Pons (tissue), 1 donor: Measurements from ENCODE around the gene AUTS2.

Experiments
- DNase-seq: peaks from one replicate; pipeline ENCODE4 v3.0.0-alpha.2; 2016; ENCODE audit warnings: low spot score

Gene AUTS2

DNA sequence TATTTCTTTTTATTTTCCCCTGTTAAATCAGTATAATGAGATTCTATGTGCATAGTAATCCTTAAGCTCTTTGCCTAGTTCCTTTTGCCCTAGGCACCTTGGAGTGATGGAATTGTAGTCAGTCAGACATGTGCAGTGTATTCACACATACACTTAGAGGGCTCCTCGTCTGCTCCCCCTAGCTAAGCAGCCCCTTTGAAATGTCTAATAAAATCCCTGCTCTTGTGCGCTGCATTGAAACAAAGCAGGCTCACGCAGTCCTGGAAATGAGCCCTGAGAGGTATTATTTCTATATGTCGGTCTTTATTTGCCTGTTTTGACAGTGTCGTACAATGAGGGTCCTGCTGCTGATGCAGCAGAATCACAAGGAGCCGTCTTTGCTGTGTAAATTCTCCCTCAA lies 258.7 kb downstream of the AUTS2 start:
- DNase-seq: no peak

DNA sequence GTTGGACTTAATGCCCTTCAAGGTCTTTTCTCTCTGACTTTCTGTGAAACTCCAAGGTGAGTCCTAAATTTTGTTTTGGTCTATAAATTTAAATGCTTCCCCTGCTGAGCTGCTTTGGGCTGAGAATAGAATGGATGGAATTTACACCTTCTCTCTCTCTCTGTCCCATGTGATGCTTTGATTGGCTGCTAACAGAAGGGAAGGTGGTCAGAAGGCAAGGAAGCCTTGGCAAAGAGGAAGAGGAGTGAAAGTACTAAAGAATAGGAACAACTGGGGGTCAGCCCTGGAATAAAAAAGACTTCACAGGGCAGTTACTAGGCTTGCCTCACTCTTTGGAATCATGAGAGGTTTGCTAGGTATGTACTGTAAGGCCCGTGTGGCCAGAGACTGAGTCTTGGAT lies 260.2 kb downstream of the AUTS2 start:
- no peak for DNase-seq

DNA sequence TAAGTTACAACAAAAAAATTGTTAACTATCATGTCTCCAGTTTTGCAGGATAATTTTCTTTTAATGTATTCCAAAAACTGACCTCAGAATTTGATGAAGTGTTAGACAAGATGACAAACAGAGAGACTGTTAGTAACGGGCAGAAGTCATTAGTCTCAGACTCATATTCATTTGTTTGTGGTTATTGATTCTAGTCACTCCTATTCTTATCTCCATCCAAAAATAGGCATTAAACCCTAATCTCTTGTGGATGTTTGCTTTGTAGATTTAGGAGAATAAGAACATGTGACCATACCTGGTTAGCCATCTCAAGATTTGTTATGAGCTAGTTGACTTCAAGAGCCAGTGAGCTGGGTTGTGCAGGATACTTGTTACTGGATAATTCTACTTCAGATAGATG lies 261.1 kb downstream of the AUTS2 start:
- DNase-seq: no peak

DNA sequence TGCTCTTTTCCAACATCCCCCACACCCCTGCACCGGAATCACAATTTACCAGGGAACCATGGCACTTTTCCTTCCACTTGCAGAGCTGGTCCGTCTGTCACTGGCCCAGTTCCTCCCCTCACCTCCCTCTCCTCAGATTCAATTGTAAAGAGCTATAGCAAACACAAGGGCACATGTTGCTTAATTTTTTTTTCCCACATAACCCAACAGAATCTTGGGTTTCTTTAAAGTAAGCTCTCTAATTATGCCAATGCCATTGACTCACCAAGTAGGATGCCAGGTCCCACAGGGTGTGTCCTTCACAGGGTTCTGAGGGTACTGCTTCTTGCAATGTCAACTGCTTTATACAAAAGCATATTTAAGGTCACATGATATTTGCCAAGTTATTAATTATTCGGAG lies 262.2 kb downstream of the AUTS2 start:
- DNase-seq: no peak

DNA sequence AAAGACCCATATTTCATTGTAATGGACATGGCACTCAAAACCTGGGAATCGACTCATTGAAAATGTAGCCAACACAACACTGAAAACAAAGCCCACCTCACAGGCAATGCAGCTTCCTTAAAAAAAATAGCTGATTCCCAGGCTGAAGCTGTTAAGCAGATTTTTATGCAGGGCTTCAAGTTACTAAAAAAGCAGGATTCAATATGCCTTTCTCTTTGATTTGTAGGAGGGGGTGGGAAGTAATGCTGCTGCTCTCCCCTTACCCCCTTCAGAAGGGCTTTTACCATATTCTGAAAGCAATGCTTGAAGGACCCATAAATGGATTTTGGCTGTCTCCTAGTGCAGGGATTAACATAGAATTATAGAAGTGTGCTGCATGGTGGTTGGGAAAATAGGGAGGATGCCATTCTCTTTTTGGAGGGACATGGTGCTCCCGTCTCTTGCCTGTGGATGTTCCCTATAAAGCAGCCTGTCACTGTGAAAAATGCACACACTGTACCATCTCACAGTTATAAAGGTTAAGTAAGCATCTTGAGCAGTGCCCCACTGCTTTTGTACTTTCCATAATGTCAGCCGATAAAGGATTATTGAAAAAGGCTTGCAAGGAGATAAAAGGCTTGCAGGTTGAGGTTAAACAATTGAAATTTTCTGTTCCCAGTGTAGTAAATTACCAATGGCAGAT lies 262.8 kb downstream of the AUTS2 start:
- DNase-seq: no peak

DNA sequence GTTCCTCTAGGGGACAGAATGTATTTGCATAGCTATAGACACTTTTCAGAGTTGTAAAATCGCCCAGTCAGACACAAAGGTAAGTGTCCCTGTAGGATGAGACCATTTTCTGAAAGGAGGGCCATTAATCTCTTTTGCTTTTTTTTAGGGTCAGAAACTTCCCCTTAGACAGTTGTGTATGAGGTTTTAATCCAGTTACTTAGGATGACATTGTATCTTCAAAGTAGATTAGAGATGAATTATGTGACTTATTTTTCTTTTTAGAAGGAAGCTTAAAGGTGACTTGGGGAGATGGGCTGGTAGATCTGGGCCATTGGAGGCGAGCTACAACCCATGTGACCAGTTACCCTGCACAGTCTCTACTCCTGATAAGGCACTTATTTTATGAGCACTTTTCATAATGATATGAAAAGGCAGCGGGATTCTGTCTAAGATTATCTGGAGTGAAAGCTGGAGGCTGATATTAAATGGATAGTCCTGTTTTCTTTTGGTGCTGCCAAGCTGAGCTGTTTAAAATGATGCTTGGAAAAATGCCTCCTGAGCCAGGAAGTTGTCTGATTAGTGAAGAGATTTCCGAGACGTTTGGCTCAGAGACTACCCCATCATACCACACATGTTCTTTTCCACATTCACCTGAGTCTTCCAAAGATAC lies 264.3 kb downstream of the AUTS2 start:
- DNase-seq: no peak

DNA sequence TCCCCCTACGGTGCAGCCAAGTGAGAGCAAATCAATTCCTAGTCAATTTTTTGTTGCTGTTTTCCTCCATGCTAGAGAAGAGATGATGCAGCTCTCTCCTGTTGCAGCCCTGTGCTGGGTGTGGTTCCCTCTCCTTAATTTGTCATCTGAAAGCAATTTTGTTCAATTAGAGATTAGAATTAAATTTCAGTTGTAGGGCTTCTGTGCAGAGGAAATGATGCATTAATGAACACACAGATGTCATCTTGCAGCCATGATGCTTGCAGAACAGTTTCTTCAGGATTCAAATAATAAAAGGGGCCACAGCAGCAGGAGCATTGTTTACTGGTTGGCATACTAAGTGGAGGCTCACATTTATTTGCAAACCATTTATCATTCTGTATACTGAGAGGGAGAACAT lies 266.0 kb downstream of the AUTS2 start:
- DNase-seq: no peak

DNA sequence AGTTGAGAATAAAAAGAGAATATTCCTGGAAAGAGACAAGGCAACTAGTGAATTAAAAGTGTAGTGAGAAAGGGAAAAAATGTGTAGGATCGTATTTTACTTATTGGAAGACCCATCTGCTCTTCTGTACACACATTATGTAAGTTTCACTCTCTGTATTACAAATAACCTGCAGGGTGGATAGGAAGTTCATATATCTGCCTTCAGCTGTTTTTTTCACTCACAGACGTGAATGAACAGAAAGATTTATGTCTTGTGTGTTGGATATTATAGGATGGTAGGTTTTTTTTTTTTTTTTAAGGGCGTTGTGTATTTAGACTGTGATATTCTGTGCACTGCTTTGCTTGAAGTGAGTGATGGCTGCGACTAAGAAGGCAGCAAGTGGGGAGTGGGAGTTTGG lies 266.5 kb downstream of the AUTS2 start:
- no peak for DNase-seq

DNA sequence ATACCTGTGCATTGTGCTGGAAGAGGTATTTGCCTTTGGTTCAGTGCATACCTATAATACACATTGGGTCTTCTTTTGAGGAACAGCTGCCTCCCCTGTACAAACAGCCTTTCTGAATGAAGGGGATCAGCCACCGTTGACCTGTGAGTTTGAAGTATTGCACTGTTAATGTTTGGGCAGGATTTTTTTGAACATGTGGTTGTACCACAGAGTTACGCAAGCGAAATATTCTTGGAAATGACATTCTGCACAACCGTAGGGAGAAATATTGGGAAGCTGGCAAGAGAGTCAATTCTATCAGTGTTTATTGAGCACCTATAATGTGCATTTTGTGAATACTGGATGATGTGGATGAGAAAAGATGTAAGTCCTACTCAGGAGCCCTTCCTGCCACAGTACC lies 270.6 kb downstream of the AUTS2 start:
- DNase-seq: no peak

DNA sequence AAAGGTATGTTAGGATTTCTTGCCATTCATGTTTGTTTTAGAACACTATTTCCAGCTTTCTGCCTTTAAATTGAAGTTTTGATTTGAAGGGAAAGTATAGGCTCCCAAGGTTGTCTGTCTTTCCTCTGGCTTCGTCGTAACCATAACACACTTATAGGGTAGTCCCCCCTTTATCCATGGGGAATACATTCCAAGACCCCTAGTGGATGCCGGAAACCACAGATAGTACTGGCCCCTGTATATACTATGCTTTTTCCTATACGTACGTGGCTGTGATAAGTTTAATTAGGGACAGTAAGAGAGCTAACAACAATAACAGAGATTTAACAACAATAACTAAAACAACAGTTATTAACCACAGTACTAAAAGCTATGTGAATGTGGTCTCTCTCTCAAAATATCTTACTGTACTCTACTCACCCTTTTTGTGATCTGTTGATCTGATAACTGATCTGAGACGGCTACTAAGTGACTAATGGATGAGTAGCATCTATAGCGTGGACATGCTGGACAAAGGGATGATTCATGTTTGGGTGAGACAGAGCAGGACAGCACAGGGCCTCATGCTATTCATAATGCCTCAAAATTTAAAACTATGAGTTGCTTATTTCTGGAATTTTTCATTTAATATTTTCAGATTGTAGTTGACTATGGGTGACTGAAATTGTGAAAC lies 273.1 kb downstream of the AUTS2 start:
- peak; percentile 27 for DNase-seq

DNA sequence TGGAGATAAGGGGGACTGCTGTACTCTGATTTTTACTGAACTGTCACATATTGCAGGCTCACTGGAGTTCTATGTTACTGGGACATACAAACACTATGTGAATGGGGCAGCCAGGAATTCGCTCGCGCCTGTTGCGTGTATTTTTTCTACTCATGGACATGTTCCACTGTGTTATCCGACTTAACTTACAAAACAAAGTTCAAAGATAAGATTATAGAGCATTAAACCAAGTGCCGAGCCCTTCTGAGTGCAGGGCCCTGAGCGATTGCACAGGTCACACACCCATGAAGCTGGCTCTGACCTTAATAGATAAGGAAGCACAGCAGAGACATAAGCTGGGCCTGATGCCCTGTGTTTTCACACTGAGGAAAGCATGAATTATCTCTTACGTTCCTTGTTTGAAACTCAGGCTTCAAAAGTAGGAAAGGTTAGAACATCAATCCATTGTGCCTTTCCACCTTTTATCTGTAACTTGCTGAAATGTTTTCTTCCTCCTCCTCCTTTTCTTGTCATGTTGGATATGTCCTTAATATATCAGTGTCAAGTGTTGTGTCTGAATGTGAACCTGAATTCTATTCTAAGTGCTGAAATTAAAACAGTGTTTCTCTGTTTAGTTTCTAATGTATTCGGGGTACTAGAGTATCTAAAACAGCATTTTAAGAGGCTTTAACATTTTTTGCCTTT lies 273.8 kb downstream of the AUTS2 start:
- DNase-seq: no peak

DNA sequence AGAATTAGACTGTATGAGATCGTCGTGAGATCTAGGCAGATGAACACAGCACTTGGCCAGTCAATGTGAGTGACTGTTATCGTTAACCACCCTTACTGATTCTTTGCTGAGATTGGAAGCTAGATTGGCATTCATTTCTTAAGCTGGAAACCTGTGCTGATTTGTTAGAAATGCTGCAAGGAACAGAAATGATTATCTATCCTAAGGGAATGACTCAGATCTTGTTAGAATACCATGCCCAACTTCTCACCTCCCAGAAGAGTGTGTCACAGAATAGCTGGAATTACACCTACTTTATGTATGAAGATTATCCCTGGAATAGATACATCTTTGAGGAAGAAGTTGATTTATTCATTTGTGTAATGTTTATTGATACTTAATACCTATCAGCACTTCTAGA lies 275.2 kb downstream of the AUTS2 start:
- no peak for DNase-seq

DNA sequence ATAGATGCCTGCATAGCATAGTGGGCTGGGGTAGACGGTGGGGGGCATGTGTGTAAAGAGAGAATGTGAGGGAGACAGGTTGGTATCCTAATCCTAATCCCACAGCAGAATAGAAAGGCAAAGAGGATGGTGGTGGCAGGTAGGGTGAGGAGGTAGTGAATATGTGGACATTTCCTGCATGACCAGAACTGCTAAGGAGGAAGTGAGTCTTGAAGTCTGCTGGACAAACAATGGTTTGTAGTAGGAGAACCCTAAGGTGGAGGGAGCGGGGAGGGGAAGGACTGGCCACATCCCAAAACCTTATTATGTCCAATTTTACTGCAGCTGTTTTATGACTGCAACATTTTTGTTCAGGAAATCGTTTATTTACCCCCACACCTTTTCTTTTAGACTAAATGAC lies 279.7 kb downstream of the AUTS2 start:
- no peak for DNase-seq

DNA sequence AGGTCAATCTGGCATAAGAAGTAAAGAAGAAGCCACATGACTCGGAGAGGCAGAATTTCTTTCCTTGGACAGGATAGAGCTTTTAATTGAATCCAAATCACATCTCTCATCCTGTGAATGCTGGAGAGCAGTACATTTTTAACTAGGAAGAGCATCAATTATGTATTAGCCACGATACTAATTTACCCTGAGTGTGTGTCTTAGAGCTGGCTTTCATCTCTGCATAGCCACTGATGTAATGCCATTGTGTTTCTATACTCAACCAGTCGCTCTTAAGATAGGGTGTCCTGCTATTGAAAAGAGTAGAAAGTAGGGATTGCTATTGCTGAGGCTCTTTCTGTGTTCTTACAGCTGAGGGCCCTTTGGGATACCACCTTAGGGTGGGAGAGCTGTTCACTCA lies 280.3 kb downstream of the AUTS2 start:
- DNase-seq: no peak

DNA sequence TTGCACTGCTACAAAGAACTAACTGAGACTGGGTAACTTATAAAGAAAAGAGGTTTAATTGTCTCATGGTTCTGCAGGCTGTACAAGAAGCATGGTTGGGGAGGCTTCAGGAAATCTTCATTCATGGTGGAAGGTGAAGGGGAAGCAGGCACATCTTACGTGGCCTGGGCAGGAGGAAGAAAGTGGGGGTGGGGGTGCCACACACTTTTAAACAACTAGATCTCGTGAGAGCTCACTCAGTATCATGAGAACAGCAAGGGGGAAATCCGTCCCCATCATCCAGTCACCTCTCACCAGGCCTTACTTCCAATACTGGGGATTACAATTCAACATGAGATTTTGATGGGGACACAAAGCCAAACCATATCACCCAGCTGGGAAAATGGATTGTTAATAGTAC lies 281.7 kb downstream of the AUTS2 start:
- DNase-seq: no peak

DNA sequence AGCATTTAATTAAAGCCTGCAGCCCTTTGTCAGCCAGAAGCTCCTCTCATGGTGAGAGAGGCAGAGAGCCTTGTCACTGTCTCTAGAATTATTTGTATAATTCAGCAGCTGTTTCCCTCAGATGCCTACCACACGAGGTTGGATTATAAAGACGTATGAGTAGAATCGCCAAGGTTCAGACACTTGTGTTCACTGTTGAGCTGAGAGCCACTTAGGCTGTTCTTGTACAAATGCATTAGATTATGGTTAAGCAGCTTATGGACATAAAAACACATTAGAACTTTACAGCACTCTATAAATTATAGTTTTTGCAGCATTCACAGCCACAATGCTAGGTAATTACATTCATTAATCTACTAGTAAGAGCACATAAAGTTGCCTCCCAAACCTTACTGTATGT lies 282.6 kb downstream of the AUTS2 start:
- DNase-seq: no peak

DNA sequence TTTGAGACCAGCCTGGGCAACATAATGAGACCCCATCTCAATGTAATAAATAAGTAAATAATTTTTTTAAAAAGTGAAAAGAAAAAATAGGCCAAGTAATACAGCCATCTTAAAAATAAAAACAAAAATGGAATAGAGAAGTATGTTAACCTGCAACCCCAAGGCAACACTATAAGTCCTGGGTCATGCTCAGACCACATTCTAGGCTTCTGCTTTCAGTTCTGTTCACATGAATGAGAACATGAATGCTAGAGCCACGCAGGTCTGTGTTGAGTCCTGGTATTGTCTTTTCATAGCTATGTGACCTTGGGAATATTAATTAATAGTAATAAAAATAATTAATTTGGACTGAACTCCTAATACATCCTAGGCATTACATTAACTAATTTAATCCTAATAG lies 284.0 kb downstream of the AUTS2 start:
- DNase-seq: no peak

DNA sequence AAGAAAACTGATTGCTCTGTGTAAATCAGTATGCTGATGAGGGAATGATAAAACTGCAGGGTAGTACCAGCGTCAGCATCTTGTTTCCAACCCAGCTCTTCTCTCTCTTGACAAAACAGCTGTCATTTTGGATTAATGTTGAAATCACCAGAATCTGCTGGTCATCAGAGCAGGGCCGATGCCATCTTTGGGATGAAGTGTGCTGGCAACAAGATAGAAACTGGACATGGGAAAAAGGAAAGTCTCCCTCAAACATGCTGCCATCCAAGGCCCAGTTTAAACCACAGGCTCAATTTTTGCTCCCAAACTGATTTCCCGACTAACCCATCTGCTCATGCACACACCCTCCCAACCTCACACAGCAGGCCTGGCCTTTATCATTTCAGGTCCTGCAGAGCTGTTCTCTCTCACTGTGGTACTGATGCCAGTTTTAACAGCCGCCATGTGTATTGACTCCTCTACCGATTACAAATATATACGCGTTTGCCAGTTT lies 285.2 kb downstream of the AUTS2 start:
- DNase-seq: no peak

DNA sequence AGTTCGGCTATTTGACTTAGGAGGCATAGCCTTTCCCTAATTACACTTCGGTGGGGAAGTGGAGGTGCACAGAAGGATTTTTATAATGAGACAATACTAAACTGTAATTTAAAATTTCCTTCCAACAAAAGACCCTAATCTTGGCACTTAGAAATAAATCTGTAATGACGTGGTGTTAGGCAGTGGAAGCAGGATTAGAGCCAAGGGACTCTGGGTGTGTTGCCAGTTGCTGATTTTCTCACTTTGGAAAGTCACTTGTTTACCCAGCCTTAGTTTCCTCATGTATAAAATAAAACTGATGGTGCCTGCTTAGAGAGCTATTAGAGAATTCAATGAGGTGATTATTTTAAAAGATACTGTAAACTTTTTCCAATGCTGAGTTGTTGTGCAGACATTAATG lies 287.2 kb downstream of the AUTS2 start:
- DNase-seq: peak; percentile 14

DNA sequence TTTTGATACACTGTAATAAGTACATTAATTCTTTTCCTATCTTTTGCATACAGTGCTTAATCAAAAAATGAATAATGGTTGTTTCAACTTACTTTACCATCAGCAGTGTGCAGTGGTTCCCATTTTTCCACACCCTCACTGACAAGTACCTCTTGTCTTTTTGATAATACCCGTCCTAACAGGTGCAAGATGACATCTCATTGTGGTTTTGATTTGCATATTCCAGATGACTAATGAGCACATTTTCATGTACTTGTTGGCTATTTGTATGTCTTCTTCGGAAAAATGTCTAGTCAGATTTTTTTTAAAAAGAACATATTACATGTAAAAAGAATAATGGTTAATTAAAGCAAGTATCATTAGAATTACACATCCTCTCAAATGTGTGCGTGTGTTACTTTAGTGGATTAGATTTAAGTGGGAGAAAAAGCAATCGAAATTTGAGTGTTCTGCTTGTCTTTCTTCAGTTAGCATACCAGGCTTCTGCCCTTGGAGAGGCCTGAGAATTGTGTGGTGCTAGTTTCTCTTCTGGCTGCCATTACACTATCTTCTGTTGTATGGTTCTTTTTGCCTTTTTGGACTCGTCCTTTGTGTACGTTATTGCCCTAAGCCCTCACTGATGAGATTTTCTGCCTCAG lies 291.2 kb downstream of the AUTS2 start:
- DNase-seq: no peak

DNA sequence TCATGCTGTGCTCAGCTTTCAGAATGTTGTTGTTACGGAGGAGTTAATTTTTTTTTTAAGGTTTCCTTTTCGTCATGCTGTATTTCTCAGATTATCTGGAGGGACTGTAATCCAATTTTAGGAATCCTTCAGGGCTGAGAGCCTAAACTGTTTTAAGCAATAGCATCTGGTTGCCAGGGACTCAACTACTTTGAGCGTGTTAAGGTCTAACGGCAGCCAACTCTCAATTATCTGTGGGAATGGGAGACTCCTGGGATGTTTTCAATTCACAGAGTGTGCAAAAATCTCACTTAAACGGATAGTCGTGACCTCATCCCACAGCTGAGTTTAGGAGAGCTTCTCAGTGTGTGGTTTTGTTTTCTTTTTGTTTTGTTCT lies 291.7 kb downstream of the AUTS2 start:
- no peak for DNase-seq

DNA sequence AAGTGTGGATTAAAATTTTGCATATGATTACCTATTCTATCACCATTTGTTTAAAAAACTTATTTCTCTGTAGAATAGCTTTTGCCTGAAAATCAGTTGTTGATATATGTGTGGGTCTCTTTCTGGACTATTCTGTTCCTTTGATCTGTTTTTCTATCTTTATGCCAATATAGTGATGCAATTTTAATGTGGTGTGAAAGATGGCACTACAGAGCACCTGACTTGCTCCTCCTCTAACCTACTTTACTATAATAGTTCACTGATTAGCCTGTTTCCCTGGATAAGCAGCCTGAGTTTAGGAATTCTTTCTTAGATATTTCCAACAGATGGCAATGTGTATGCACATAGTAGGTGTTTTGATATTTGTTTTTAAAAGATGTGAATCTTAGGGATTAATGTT lies 294.5 kb downstream of the AUTS2 start:
- DNase-seq: no peak
